ENCODE data around the gene HLA-DOA.

DNA sequence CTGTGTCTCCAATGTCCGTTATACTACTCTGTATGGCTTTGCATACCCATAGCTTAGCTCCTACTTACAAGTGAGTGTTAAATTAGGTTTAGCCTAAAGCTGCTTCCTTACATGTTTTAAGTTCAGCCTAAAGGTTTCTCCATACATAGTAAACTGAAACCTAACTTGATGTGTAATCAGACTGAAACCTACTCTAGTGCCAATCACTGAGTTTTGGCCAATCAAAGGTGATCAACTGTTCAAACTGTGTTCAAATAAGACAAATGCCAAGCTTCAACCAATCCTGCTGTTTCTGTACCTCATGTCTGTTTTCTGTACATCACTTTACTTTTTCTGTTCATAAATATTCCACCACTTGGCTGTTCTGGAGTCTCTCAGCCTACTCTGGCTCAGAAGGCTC, 20.0 kb downstream of the HLA-DOA start:
- no peak for TF ChIP-seq SIN3A (IDR thresholded peaks at IDR 0.05; ENCODE audit: borderline replicate concordance, insufficient read depth, low read length)
- TF ChIP-seq FOXP2 (optimal IDR thresholded peaks at IDR 0.05; ENCODE audit: borderline replicate concordance, extremely low read depth, extremely low read length, insufficient read depth): no peak
- no peak for TF ChIP-seq TAF1 (IDR thresholded peaks at IDR 0.05; ENCODE audit: borderline replicate concordance, insufficient read depth, low read length)
- no peak for TF ChIP-seq POLR2AphosphoS5 (IDR thresholded peaks at IDR 0.05; ENCODE audit: low read depth, low read length)
- TF ChIP-seq, protein P1, sequence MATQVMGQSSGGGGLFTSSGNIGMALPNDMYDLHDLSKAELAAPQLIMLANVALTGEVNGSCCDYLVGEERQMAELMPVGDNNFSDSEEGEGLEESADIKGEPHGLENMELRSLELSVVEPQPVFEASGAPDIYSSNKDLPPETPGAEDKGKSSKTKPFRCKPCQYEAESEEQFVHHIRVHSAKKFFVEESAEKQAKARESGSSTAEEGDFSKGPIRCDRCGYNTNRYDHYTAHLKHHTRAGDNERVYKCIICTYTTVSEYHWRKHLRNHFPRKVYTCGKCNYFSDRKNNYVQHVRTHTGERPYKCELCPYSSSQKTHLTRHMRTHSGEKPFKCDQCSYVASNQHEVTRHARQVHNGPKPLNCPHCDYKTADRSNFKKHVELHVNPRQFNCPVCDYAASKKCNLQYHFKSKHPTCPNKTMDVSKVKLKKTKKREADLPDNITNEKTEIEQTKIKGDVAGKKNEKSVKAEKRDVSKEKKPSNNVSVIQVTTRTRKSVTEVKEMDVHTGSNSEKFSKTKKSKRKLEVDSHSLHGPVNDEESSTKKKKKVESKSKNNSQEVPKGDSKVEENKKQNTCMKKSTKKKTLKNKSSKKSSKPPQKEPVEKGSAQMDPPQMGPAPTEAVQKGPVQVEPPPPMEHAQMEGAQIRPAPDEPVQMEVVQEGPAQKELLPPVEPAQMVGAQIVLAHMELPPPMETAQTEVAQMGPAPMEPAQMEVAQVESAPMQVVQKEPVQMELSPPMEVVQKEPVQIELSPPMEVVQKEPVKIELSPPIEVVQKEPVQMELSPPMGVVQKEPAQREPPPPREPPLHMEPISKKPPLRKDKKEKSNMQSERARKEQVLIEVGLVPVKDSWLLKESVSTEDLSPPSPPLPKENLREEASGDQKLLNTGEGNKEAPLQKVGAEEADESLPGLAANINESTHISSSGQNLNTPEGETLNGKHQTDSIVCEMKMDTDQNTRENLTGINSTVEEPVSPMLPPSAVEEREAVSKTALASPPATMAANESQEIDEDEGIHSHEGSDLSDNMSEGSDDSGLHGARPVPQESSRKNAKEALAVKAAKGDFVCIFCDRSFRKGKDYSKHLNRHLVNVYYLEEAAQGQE (IDR thresholded peaks at IDR 0.05; ENCODE audit: insufficient read depth in 1 of 2, low read depth in 2 of 2, low read length in 2 of 2): no peak

All from PFSK-1 (cell line).